ENCODE measurements around the gene ARHGEF12.

The ARHGEF12 gene

DNA sequence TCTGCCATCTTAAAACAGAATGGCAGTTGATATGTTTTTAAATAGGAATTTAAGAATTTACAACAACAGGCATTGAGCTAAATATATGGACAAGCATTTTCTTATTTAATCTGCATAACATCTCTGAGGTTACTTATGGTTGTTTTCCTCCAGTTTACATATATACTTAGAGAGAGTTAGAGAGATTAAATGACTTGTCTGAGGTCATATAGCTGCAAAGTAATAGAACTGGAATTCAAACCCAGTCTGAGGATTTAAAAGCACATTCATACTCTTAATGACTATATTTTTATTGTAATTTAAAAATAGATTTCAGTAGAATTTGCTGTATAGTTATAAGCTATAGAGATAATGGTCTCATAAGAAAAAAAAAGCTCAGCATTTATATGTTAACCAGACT lies 93.9 kb downstream of the ARHGEF12 start:
- DNase-seq (ENCODE audit: low read depth): no peak

DNA sequence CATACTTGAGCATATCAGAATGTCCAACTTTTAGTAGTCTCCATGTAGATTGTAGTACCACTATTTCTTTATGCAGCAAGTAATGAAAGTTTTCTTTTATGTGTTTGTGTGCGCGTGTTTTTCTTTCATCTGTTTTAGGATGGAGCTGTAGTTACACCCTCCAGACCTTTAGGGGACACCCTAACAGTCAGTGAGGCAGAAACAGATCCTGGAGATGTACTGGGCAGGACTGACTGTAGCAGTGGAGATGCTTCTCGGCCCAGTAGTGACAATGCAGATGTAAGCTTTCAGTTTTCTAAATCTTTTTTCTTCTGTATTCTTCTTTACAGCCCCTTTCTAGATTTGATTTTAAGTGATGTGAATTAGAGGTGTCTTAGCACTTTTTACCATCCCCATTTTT lies 95.4 kb downstream of the ARHGEF12 start:
- DNase-seq (ENCODE audit: low read depth): peak; percentile 69

DNA sequence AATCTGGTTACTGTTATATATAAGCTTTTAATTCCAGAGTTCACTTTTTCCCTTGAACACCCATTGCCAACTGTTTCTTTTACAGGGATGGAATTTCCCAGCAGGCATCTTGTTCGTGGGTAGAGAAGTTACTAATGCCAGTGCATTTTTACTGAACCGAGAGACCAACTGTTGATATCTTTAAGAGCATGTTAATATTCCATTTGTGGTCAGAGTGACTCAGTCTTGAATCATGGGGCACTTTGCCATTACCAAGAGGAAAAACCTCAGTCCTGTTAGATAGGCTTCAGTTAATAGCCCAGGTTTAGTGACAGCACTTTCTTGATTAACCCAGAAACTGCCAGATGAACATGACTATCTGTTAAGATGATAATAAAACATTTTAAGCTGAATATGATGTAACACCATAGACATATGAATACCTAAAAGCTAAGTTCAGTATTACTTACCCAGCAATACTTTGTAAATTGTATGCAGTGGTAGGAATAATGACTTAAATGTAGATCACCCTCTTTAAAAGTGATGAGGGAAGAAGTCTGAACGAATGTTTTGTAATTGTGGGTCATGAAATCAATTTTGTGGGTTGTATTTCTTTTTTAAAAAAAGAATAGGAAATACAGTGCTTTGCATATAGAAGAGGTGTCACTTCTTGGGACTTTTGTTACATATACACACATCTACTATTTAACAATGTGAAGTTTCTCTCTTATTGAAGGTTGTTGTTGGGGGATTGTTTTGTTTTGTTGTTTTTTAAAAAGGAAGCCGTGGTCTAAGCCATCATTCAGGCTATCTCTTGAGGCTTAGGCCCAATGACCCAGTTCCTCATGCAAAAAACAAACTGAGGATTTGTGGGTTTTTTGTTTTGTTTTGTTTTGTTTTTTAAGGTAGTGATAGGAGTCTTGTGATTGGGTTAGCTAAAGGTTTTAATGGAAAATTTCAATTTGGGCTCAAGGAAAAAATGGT lies 96.1 kb downstream of the ARHGEF12 start:
- peak; percentile 99 for DNase-seq (ENCODE audit: low read depth)

DNA sequence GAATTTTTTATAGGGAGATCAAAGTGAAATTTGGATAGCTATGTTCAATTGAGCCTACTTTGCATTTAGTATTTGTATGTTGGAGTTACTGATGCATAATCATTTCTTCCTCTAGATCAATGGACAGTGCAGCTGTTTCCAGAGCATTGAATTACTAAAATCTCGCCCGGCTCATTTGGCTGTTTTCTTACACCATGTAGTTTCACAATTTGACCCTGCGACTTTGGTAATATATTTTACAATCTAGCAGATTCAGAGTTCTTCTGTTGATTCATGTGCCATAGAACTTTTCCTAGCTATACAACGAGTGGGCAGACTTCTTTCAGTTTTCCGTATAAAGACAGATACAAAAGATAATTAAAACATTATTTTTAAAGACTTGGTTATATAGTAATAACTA lies 105.4 kb downstream of the ARHGEF12 start:
- DNase-seq (ENCODE audit: low read depth): no peak

DNA sequence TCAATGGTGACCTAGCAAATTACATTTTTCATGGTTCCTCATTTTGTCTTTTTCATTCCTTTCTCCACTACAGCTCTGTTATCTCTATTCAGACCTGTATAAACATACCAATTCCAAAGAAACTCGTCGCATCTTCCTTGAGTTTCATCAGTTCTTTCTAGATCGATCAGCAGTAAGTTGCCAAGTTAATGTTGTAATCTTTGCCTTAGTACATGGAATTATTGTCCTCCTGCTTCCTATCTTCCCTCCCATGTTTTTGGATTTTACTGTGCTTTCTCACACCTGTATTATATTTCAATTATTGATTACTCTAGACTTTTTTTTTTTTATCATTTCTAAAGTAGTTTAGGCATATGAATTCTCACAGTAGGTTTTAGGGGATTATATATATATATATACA lies 105.8 kb downstream of the ARHGEF12 start:
- no peak for DNase-seq (ENCODE audit: low read depth)

DNA sequence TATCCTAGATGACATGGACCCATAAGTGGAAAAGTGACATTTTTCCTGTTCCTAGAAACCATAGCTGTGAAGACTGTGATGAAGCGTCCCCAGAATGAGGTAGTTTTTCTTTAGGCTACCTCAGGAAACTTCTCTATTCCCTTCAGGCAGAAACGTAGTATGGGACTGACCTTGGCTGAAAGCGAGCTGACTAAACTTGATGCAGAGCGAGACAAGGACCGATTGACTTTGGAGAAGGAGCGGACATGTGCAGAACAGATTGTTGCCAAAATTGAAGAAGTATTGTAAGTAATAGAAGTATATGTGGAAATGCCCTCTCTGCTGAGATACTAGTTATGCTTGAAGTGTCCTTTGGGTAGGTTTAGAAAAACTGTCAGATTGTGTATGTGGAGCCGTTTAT lies 110.6 kb downstream of the ARHGEF12 start:
- no peak for DNase-seq (ENCODE audit: low read depth)

DNA sequence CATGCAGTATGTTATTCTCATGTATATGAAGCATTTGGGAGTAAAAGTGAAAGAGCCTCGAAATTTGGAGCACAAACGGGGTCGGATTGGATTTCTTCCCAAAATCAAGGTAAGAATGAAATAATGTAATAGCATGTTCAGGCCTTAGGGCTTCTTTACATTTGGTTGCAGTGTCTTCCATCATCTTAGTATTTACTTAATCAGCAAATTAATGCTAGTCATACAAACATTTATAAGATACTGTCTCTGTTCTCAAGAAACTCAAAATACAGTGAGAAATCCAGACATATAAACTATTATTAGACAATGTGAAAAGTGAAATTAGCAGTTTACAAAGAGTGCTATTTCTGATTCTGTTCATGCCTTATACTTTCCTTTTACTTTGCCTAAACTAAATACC lies 112.0 kb downstream of the ARHGEF12 start:
- no peak for DNase-seq (ENCODE audit: low read depth)

DNA sequence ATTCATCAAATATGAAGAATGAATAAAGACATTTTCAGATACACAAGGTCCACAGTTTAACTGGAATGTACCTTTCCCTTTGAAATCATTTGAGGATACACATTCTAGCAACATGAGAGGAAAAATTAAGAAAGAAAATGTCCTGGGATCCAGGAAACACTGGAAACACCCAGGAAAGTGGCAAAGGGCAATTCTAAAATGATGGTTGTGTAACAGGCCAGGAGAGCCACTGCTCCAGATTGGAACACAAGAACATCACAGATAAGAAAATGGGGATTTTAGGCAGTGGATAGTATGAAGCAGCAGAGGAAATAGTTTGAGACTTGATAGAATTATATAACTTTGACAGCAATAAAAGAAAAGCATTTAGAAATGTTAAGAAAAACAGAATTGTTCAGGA lies 119.3 kb downstream of the ARHGEF12 start:
- no peak for DNase-seq (ENCODE audit: low read depth)

DNA sequence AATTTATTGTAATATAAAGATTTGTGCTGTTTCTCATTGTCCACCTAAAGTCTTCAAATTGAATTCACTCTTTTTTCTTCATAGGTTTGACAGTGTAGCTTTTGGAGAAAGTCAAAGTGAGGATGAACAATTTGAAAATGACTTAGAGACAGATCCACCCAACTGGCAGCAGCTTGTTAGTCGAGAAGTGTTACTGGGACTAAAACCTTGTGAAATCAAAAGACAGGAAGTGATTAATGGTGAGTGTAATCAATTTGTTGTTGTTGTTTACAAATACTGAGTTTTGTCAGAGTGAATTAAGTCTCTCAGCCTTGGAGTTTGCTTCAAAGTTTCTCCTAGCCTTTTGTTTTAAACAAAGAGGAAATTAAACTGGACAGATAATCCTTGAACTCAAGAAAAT lies 121.8 kb downstream of the ARHGEF12 start:
- no peak for DNase-seq (ENCODE audit: low read depth)

DNA sequence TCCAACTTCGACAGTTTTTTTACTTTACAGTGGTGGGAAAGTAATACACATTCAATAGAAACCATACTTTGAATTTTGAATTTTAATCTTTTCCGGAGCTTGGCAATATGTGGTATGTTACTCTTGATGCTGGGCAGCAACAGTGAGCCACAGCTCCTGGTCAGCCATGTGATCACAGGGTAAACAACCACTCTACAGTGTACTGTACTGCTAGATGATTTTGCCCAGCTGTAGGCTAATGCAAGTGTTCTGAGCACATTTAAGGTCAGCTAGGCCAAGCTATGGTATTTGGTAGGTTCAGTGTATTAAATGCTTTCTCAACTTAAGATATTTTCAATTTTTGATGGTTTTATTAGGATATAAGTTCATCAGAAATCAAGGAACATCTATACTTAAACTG lies 126.6 kb downstream of the ARHGEF12 start:
- DNase-seq (ENCODE audit: low read depth): no peak

DNA sequence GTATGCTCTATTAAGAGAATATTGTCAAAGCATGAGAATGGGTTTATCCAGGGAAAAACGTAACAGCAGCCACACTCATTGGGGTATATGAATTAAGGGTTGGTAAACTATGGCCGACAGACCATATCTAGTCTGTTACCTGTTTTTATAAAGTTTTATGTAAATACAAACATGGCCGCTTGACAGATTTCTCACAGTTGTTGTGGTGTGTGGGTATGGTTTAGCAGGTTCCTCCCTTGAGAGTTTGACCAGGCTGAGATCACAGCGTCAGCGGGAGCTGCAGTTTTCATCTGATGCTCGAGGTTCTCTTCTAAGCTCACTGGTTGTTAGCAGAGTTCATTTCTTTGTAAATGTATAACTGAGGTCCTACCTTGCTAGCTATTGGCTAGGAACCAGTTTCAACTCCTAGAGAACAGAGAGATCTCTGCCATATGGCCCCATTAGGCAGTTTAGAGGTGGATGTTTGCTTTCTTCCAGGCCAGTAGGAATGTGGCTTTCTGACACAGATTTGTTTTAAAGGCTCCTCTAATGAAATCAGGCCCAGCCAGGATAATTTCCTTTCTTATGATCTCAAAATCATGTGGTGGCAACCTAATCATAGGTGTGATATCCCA lies 129.8 kb downstream of the ARHGEF12 start:
- no peak for DNase-seq (ENCODE audit: low read depth)

DNA sequence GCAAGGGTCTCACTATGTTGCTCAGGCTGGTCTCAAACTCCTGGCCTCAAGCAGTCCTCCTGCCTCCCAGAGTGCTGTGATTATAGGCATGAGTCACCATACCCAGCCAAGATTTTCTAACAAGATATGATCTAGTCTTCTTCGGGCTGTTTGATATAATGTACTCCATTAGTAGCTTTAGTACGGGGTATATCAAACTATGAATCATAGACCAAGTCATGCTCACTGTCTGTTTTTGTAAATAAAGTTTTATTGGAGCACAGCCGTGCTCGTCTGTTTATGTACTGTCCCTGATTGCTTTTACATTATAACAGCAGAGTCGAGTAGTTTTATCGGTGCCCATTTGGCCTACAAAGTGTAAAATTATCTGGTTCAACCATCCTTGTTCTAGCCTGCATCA lies 131.4 kb downstream of the ARHGEF12 start:
- DNase-seq (ENCODE audit: low read depth): peak; percentile 57

DNA sequence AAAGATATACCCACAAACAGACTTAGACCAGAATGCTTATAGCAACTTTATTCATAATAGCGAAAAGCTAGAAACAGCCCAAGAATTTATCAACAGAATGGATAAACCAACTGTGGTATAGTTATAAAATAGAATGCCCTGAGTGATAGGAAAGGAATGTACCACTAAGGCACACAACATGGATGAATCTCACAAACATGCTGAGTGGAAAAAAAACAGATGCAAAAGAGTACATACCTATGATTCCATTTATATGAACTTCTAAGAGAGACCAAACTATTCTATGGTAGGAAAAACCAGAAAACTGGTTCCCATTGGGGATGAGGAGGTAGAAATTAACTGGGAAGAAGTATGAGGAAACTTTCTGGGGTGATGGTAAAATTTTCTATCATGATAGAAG lies 134.9 kb downstream of the ARHGEF12 start:
- DNase-seq (ENCODE audit: low read depth): peak; percentile 94

DNA sequence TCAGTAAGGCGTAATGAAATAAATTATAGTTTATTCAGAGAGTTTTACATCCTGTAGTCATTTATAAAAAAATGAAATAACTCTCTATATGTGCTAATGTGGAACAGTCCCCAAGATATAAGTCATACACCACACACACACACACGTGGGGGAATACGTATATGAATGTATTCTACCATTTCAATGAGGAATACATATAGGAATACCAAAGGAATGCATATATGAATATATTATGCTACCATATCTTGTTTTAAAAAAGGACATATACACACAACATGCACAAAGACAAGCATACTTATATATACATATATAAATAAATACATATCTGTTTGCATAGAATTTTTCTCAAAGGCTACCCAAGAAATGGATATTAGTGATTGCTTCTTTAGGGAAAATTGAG lies 135.8 kb downstream of the ARHGEF12 start:
- DNase-seq (ENCODE audit: low read depth): no peak

DNA sequence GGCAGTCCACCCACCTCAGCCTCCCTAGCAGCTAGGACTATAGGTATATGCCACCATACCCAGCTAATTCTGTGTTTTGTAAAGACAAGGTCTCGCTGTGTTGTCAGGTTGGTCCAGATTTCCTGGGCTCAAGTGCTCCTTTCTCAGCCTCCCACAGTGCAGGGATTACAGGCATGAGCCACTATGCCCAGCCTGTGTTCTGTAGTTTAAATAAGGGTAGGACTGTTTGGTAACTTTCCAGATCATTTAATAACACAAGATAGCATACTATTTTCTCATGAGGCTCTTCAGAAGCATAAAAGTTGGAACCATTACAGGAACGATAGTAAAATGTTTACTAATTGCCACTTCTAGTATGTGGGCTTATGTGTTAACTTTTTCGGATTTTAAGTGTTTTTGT lies 137.3 kb downstream of the ARHGEF12 start:
- DNase-seq (ENCODE audit: low read depth): no peak

DNA sequence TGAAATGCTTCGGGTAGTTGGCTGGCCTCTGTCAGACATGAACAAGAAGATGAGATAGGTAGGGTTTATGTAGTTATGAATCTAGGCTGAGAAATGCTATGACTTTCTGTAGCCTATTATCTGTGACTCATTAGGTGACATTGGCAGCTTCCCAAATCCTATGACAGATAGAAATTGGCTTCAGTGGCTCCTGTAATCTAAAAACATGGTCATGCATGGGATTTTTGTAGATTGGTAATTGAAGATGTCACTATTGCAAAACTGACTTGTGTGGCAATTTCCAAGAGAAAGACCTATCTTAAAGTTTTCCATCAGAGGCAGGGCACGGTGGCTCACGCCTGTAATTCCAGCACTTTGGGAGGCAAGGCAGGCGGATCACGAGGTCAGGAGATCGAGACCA lies 145.9 kb downstream of the ARHGEF12 start:
- DNase-seq (ENCODE audit: low read depth): no peak

DNA sequence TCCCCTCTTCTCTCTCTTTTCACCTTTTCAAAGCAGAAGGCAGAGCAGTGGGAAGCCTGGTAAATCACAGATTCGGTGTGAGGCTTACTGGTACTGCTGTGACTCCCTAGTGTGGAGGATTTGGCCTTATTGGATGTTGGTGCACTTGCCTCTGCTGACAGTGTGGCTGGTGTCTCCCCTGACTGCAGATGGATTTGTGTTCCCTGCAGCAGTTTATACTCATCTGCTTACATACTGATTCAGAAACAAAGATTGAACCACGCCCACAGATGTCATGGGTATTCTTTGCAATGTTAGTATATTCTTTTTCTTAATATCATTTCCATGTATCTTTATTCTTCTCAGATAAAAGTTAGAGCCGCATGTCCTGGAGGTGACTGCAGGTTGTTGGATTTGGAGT lies 148.5 kb downstream of the ARHGEF12 start:
- no peak for DNase-seq (ENCODE audit: low read depth)

DNA sequence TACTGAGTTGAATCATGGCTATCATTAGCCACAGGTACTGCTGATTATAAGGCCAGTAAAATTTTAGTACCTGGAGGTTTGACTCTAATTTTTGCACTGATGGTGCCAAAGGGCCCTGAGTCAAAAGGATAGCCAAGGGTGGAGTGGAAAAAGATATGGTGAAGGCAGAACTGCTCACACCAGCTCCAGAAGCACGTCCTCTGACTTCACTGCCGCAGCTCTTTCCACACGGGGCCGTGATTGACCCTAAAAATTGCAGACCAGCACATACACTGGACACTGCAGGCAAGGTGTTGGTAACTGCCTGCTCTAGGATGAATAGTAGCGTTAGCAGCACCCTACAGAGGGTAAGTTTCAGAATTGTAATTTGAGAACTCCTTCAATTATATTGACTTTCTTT lies 149.9 kb downstream of the ARHGEF12 start:
- no peak for DNase-seq (ENCODE audit: low read depth)

DNA sequence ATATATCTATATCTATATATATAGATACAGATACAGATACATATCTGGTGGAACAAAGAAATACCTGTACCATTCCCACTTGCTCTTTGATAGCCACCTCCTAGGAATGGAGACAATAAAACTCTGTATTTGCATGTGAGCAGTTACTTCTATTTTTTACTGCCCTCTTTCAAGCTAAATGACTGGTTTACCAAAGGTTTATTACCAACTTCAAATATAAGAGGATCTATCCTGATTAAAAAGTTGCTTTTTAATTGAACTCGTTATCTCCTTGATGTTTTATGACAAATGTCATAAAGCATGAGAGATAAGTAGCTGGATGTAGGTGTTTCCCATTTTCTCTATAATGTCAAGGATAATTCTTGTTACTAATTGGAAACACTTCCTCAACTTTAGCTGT lies 153.6 kb downstream of the ARHGEF12 start:
- no peak for DNase-seq (ENCODE audit: low read depth)

DNA sequence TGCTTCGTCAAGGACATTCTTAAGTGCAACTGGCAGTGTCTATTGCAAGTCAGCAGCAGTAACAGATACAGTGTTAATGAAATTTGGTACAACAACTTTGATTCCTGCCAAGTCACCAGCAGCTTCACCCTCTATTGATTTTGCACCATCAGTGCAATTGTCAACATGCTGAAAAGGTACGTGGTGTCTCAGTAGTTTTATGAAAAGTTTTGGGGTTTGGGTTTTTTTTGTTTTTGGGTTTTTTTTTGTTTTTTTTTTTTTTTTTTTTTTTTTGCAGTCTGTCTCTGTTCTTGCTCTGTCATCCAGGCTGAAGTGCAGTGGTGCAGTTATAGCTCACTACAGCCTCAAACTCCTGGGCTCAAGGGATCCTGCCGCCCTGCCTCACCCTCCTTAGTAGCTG lies 156.3 kb downstream of the ARHGEF12 start:
- no peak for DNase-seq (ENCODE audit: low read depth)

DNA sequence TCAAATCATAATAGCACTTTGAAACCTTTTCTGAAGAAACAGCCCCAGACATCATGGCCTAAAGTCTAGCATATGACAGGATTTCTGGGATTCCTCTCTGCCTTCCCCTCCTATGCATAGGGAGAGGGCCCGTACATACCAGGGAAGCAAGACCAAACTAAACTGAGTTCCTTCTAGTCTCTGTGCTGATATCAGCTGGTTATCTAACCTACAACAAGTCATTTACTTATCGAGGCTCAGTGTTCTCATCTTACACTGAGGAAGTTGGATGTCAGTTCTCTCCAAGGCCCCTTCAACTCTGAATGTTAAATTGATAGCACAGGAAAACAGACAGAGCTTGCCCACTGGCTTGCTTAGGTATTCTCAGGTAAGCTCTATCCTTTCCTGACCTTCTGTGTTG lies 158.4 kb downstream of the ARHGEF12 start:
- no peak for DNase-seq (ENCODE audit: low read depth)

DNA sequence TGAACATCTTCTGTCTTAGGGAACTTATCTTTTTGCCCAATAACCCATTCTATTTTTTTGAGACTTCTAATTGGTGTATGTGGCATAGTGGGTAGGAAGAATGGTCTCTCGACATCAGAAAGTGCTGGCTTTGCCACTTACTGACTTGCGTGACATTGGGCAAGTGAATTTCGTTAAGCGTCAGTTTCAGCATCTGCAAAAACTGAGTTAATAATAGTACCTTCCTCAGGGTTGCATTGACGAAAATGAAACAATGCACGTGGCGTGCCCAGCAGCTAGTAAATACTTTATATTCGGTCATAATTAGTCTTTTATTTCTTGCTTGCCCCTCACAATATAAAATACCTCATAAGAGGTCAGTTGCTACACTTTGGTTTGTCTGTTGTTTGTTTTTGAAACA lies 162.9 kb downstream of the ARHGEF12 start:
- no peak for DNase-seq (ENCODE audit: low read depth)

DNA sequence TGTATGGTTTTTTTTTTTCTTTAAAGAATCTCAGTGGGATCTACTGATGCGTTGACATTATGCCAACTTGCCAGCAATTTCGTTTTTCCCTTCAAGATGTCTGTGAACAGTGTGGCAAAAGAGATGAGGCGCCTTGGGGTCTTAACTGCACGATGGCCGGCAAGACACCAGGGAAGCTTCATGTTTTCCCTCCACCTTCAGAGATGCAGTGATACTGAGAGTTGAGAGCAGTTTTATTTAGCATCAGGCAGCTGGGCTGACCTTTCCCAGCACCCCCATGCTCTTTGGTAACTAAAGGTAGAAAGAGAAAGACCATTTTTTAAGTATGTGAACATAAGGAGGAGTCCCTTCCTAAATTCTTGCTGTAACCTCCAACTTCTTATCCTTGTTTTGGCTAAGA lies 163.6 kb downstream of the ARHGEF12 start:
- DNase-seq (ENCODE audit: low read depth): no peak
